Mammary epithelial cell (primary cell): ENCODE measurements around the gene MAP3K12.

ENCODE experiments used
- EZH2 ChIP-seq: IDR thresholded peaks from 2 replicates; pipeline ENCODE4 v1.6.1; 2012; ENCODE audit warnings: low read length, inconsistent platforms, borderline replicate concordance
- TF ChIP-seq, protein P1 (sequence below), 2 donors: IDR thresholded peaks in 1 of 2; conservative IDR thresholded peaks in 1 of 2; 2 replicates each; pipeline ENCODE4 v1.5.1; 2011 to 2012; ENCODE audit warnings: inconsistent platforms in 2 of 2, low read length in 2 of 2, mild to moderate bottlenecking in 2 of 2, control low read depth in 1 of 2, low read depth in 1 of 2; ENCODE audit not compliant: insufficient read depth in 1 of 2; ENCODE audit errors: extremely low read depth in 1 of 2

DNA sequence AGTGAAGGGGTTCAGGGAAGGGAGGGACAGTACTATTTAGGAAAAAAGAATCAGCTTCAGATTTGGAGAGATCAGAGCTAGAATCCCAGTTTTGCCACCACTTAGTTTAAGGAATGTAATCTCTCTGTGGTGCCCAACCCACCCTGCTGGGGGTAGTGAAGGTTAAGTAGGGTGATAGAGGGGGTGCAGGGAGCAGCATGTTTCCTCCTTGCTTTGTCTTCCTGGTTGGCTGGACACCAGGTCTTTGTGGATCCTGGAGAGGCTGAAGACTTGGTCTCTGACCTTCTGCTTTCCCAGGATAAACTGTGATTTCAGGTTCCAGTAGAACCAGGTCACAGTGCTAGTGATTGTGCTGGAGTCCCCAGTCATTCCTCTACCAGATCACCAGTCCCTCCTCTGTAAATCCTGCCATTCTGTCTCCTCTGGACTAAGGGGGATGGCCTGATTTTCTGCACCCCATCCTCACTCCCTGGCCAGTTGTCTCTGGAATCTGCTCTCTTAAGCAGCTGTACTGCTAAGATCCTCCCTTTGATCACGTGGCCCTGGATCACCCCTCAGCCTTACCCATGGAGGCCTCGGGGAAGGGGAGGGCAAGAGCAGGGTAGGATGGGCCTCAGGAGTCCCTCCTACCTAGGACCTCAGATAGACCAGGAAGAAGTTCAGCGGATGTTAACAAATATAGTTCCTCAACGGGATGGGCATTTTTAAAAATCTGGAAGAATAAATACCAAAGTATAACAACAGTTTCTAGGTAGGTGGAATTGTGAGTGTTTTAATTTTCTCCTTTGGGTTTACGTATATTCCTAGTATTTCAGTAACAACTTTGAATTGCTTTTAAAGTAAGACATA lies 3.1 kb downstream of the MAP3K12 start:
- TF ChIP-seq, protein P1, sequence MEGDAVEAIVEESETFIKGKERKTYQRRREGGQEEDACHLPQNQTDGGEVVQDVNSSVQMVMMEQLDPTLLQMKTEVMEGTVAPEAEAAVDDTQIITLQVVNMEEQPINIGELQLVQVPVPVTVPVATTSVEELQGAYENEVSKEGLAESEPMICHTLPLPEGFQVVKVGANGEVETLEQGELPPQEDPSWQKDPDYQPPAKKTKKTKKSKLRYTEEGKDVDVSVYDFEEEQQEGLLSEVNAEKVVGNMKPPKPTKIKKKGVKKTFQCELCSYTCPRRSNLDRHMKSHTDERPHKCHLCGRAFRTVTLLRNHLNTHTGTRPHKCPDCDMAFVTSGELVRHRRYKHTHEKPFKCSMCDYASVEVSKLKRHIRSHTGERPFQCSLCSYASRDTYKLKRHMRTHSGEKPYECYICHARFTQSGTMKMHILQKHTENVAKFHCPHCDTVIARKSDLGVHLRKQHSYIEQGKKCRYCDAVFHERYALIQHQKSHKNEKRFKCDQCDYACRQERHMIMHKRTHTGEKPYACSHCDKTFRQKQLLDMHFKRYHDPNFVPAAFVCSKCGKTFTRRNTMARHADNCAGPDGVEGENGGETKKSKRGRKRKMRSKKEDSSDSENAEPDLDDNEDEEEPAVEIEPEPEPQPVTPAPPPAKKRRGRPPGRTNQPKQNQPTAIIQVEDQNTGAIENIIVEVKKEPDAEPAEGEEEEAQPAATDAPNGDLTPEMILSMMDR (conservative IDR thresholded peaks at IDR 0.05 in 1 of 2, IDR thresholded peaks at IDR 0.05 in 1 of 2; ENCODE audit: extremely low read depth in 1 of 2, insufficient read depth in 1 of 2, low read depth in 1 of 2, low read length in 2 of 2): no peak
- no peak for TF ChIP-seq EZH2
